ENCODE data around the gene FAM20C.

The FAM20C gene

GRCh38 chr7:299628-300027 lies 107.3 kb downstream of the FAM20C start:
- no peak for TF ChIP-seq CTCF (IDR thresholded peaks at IDR 0.05; ENCODE audit: low read length, missing control alignments)
- DNase-seq (ENCODE audit: low read depth), result no peak

GRCh38 chr7:300048-300447 lies 107.7 kb downstream of the FAM20C start:
- no peak overlapping the region for H3K4me3 ChIP-seq (replicated peaks; ENCODE audit: low read depth, low read length)
- DNase-seq (ENCODE audit: low read depth), result no peak
- TF ChIP-seq CTCF (IDR thresholded peaks at IDR 0.05; ENCODE audit: low read length, missing control alignments), result no peak

More at GRCh38 chr7:299628-300027, 107.3 kb downstream of the FAM20C start:
- H3K4me3 ChIP-seq (replicated peaks; ENCODE audit: low read depth, low read length), result no peak overlapping the region

- no peak overlapping the region for H3K4me3 ChIP-seq (replicated peaks; ENCODE audit: low read depth, low read length)
- DNase-seq (ENCODE audit: low read depth), result no peak
- no peak for TF ChIP-seq CTCF (IDR thresholded peaks at IDR 0.05; ENCODE audit: low read length, missing control alignments)
Measured at GRCh38 chr7:300546-301290, 108.3 kb downstream of the FAM20C start.

GRCh38 chr7:301291-302053 lies 109.1 kb downstream of the FAM20C start:
- TF ChIP-seq CTCF (IDR thresholded peaks at IDR 0.05; ENCODE audit: low read length, missing control alignments), result no peak
- no peak overlapping the region for H3K4me3 ChIP-seq (replicated peaks; ENCODE audit: low read depth, low read length)
- no peak for DNase-seq (ENCODE audit: low read depth)

- no peak overlapping the region for H3K4me3 ChIP-seq (replicated peaks; ENCODE audit: low read depth, low read length)
- no peak for DNase-seq (ENCODE audit: low read depth)
- TF ChIP-seq CTCF (IDR thresholded peaks at IDR 0.05; ENCODE audit: low read length, missing control alignments), result no peak
Measured at GRCh38 chr7:302054-302992, 110.0 kb downstream of the FAM20C start.

- no peak for TF ChIP-seq CTCF (IDR thresholded peaks at IDR 0.05; ENCODE audit: low read length, missing control alignments)
- no peak overlapping the region for H3K4me3 ChIP-seq (replicated peaks; ENCODE audit: low read depth, low read length)
- DNase-seq (ENCODE audit: low read depth), result no peak
Measured at GRCh38 chr7:303425-303824, 111.1 kb downstream of the FAM20C start.

Measured in fibroblast of pulmonary artery (primary cell).